Stimulated activated effector memory CD8-positive, alpha-beta T cell treated with anti-CD3 and anti-CD28 coated beads, Interleukin-12 subunit alpha, Interleukin-12 subunit beta, amount 100 ng/mL, for 72 hours (primary cell): ENCODE results near the gene SLC41A2.
"Not testable (repeated sequence)": the region's sequence is repeated elsewhere in the genome, so short reads cannot be mapped to it uniquely, and the experiment has no call there.

Experiments used
- ATAC-seq: fragments of 150-1000 bp; cut with Tn5 transposase; 2 replicates; pipeline ENCODE4 v1.10.0; 2021
- DNase-seq, 2 donors: peaks; one replicate each; pipeline ENCODE4 v3.0.0; 2021 to 2022; ENCODE audit warnings: low spot score in 2 of 2
- H3K27ac Mint-ChIP-seq: one replicate; pipeline ENCODE4 v1.8.0; 2022; ENCODE audit warnings: mild to moderate bottlenecking, mixed read lengths
- H3K36me3 Mint-ChIP-seq: one replicate; pipeline ENCODE4 v1.8.0; 2022; ENCODE audit warnings: mild to moderate bottlenecking, mixed read lengths
- H3K4me1 Mint-ChIP-seq: one replicate; pipeline ENCODE4 v1.8.0; 2022; ENCODE audit warnings: mixed read lengths
- H3K4me3 Mint-ChIP-seq: one replicate; pipeline ENCODE4 v1.8.0; 2022; ENCODE audit warnings: mild to moderate bottlenecking, mixed read lengths
- H3K9me3 Mint-ChIP-seq: one replicate; pipeline ENCODE4 v1.8.0; 2022; ENCODE audit warnings: mixed read lengths

SLC41A2 gene

GRCh38 chr12:104958001-104958804, at the start of gene SLC41A2:
SLC41A2 (minus strand) TSS chr12:104958290; CDS start chr12:104928527, 29,763 bp downstream.
- Mint-ChIP-seq H3K27ac (peak within 1 kb of the TSS; percentile 92), H3K36me3 (peaks cover 15% of the 10 kb centered on the region), H3K4me1 (peaks cover 23% of the 10 kb centered on the region), H3K4me3 (peak within 1 kb of the TSS; percentile 85), H3K9me3 (no peaks in the 10 kb centered on the region)
- ATAC-seq = peak; percentile 87
- peak; percentile 81 to 88 for DNase-seq

GRCh38 chr12:105001476-105001875, 43.4 kb upstream of the SLC41A2 start:
- H3K4me1 Mint-ChIP-seq = peaks cover 11% of the 10 kb centered on the region
- H3K9me3 Mint-ChIP-seq = no peaks in the 10 kb centered on the region
- ATAC-seq = no peak
- H3K36me3 Mint-ChIP-seq = peaks cover 49% of the 10 kb centered on the region
- no peak for DNase-seq
- H3K4me3 Mint-ChIP-seq = no peak overlapping the region
- H3K27ac Mint-ChIP-seq = no peak overlapping the region

- Mint-ChIP-seq H3K27ac (no peak overlapping the region), H3K9me3 (no peaks in the 10 kb centered on the region), H3K36me3 (peaks cover 61% of the 10 kb centered on the region), H3K4me1 (peaks cover 11% of the 10 kb centered on the region), H3K4me3 (no peak overlapping the region)
- ATAC-seq (no peak), DNase-seq (no peak)
Observed at GRCh38 chr12:104999347-104999685, 41.2 kb upstream of the SLC41A2 start.

DNA sequence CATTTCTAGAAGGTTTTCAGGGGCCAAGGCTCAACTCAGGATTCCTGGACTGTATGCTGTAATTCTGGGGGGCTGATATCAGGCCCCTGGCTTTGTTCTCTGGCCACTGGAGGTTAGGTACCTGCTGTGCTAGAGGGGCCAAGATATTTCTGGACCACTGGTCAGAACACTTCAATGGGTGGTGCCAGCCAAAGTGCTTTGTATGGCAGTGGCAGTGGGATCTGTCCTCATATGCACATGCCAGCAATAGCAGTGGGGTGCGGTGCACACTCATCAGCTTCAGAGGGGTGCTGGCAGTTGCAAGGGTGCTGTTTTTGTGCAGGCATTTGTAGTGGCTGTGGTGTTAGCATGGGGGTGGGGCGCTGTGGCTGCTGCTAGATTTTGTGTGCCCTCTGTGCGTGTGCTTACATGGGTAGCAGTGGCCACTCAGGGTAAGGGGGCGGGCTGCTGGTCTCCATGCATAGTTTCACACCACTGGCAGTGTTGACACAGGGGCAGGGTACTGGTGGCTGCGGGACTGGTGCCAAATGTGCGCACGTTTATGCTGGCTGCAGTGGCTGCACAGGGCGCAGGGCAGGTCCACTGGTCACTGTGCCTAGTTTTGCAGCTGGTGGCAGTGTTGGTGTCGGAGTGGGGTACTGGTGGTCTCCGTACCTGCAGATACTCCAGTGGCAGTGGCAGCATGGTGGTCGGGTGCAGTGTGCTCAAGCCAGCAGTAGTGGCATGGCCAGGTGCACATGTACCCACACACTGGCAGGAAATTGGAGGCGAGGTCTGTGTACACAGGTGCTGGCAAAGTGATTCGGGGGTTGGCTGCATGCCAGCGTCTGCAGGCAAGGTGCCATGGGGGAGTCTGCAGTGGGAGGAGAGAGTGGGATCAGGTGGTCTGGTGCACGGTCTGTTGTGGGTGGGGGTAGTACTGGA, 40.6 kb upstream of the SLC41A2 start:
- no peak overlapping the region for H3K27ac Mint-ChIP-seq
- no peak for ATAC-seq
- peaks cover 11% of the 10 kb centered on the region for H3K4me1 Mint-ChIP-seq
- peaks cover 67% of the 10 kb centered on the region for H3K36me3 Mint-ChIP-seq
- H3K9me3 Mint-ChIP-seq = no peaks in the 10 kb centered on the region
- DNase-seq = no peak
- H3K4me3 Mint-ChIP-seq = no peak overlapping the region

DNA sequence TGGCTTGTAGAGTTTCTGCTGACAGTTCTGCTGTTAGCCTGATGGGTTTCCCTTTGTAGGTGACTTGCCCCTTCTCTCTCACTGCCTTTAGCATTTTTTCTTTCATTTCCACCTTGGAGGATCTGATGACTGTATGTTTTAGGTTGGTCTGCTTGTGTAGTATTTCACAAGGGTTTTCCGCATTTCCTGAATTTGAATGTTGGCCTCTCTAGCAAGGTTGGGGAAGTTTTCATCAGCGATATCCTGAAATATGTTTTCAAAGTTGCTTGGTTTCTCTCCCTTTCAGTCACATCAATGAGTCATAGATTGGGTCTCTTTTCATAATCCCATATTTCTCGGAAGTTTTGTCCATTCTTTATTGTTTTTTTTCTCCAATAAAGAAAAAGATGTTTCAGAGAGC, 39.5 kb upstream of the SLC41A2 start:
- no peak for DNase-seq
- H3K27ac Mint-ChIP-seq = peak overlapping the region; percentile 48
- no peaks in the 10 kb centered on the region for H3K9me3 Mint-ChIP-seq

GRCh38 chr12:104994336-104994735, 36.2 kb upstream of the SLC41A2 start:
- no peak for DNase-seq
- Mint-ChIP-seq H3K9me3 (no peaks in the 10 kb centered on the region), H3K4me3 (no peak overlapping the region), H3K27ac (no peak overlapping the region), H3K36me3 (peaks cover 76% of the 10 kb centered on the region), H3K4me1 (peaks cover 19% of the 10 kb centered on the region)
- ATAC-seq = no peak

More for the DNA sequence above, 39.5 kb upstream of the SLC41A2 start:
- ATAC-seq = no peak
- Mint-ChIP-seq H3K36me3 (peaks cover 78% of the 10 kb centered on the region), H3K4me1 (peaks cover 11% of the 10 kb centered on the region), H3K4me3 (no peak overlapping the region)

GRCh38 chr12:104991565-104992128, 33.6 kb upstream of the SLC41A2 start:
- ATAC-seq = peak; percentile 24
- Mint-ChIP-seq H3K27ac (no peak overlapping the region), H3K4me3 (no peak overlapping the region), H3K4me1 (peaks cover 29% of the 10 kb centered on the region), H3K36me3 (peaks cover 82% of the 10 kb centered on the region), H3K9me3 (no peaks in the 10 kb centered on the region)
- no peak for DNase-seq

GRCh38 chr12:104990950-104991349, 32.9 kb upstream of the SLC41A2 start:
- Mint-ChIP-seq H3K4me1 (peaks cover 31% of the 10 kb centered on the region), H3K36me3 (peaks cover 80% of the 10 kb centered on the region), H3K4me3 (no peak overlapping the region), H3K27ac (no peak overlapping the region), H3K9me3 (no peaks in the 10 kb centered on the region)
- ATAC-seq (no peak), DNase-seq (no peak)

- Mint-ChIP-seq H3K4me3 (peak within 1 kb of the TSS; percentile 76), H3K27ac (peak within 1 kb of the TSS; percentile 24), H3K9me3 (no peaks in the 10 kb centered on the region), H3K4me1 (peaks cover 39% of the 10 kb centered on the region), H3K36me3 (peaks cover 33% of the 10 kb centered on the region)
- DNase-seq = peak; percentile 71 to 93
- peak; percentile 98 for ATAC-seq
Observed at GRCh38 chr12:104986022-104986941, 28.2 kb upstream of the SLC41A2 start, which contains the start of gene NOPCHAP1. NOPCHAP1 (plus strand) TSS chr12:104986316; CDS start chr12:104986353, 37 bp downstream.

DNA sequence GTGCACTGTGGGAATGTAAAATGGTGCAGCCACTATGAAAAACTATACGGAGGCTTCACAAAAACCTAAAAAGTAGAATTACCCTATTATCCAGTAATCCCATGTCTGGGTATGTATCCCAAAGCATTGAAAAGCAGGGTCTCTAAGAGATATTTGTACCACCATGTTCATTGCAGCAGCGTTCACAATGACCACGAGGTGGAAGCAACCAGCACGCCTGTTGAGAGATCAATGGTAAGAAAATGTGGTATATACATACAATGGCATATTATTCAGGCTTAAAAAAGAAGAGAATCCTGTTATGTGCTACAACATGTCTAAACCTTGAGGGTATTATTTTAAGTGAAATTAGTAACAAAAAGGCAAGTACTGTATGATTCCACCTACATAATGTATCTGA, 27.1 kb upstream of the SLC41A2 start:
- peak overlapping the region; percentile 24 for H3K27ac Mint-ChIP-seq
- DNase-seq = no peak
- peaks cover 26% of the 10 kb centered on the region for H3K36me3 Mint-ChIP-seq
- no peak for ATAC-seq
- no peaks in the 10 kb centered on the region for H3K9me3 Mint-ChIP-seq
- H3K4me1 Mint-ChIP-seq = peaks cover 39% of the 10 kb centered on the region
- peak overlapping the region; percentile 76 for H3K4me3 Mint-ChIP-seq

GRCh38 chr12:104977688-104978087, 19.6 kb upstream of the SLC41A2 start:
- DNase-seq, ATAC-seq, H3K4me1 Mint-ChIP-seq, H3K4me3 Mint-ChIP-seq, H3K9me3 Mint-ChIP-seq, H3K36me3 Mint-ChIP-seq, H3K27ac Mint-ChIP-seq: not testable (repeated sequence)

GRCh38 chr12:104976703-104977102, 18.6 kb upstream of the SLC41A2 start:
- H3K4me1 Mint-ChIP-seq = no peaks in the 10 kb centered on the region

DNA sequence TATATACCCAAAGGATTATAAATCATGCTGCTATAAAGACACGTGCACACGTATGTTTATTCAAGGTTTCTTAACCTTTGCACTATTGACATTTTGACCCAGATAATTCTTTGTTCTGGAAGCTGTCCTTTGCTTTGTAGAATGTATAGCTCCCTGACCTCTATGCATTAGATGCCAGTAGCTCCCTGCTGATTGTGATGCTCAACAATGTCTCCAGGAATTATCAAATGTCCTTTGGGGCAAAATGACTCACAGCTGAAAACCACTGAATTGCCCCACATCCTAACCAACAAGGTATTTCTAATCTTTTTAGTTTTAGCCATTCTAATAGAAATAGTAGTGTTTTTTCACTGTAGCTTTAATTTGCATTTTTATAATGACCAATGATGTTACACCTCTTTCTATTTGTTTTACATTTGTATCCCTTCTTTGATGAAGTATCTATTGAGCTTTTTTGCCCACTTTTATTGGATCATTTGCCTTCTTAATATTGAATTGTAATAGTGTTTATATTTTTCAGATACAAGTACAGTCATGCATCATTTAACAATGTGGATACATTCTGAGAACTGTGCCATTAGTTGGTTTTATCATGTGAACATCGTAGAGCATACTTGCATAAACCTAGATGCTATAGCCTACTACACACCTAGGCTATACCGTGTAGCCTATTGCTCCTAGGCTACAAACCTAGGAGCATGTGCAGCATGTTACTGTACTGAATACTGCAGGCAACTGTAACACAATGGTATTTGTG, 17.7 kb upstream of the SLC41A2 start:
- Mint-ChIP-seq H3K27ac (no peak overlapping the region), H3K36me3 (no peaks in the 10 kb centered on the region), H3K4me1 (no peaks in the 10 kb centered on the region), H3K4me3 (no peak overlapping the region), H3K9me3 (no peaks in the 10 kb centered on the region)
- ATAC-seq = no peak
- no peak for DNase-seq

More at GRCh38 chr12:104976703-104977102, 18.6 kb upstream of the SLC41A2 start:
- no peak overlapping the region for H3K27ac Mint-ChIP-seq
- DNase-seq = no peak
- no peaks in the 10 kb centered on the region for H3K36me3 Mint-ChIP-seq
- H3K9me3 Mint-ChIP-seq = no peaks in the 10 kb centered on the region
- ATAC-seq = no peak
- H3K4me3 Mint-ChIP-seq = no peak overlapping the region
